HepG2 (cell line): ENCODE results near the gene MAP3K8. TPM values are rescaled to one million over a fixed set of nuclear protein-coding genes. Genes with fewer than 3 reads are reported as not detected.

Source experiments
- ATAC-seq: fragments of 200-7000 bp; cut with Tn5 transposase; 3 replicates; pipeline ENCODE4 v1.9.1; 2020; ENCODE audit warnings: mild to moderate bottlenecking, moderate library complexity
- BruUV-seq: library from RNA; stranded (reverse); fragments of 400-500 nt; replicated peaks from 2 replicates; lab custom pipeline; 2021; lab: Mats Ljungman, UMichigan
- CTCF ChIA-PET: fragments of 300-600 bp; formaldehyde crosslinking; extraction: SDS; loops from one replicate; lab custom pipeline; 2021; ENCODE audit warnings: low total read pairs, inconsistent platforms, low intra/inter-chr PET ratio; lab: Yijun Ruan, JAX
- POLR2A ChIA-PET: fragments of 350-600 bp; sonication (Branson Sonifier 250); formaldehyde crosslinking; loops from one replicate; lab custom pipeline; 2020; ENCODE audit warnings: antibody characterized with exemption, inconsistent platforms; lab: Yijun Ruan, JAX
- DNase-seq: peaks from one replicate; pipeline ENCODE4 v3.0.0-alpha.2; 2015; ENCODE audit warnings: low spot score
- FAIRE-seq: peaks from 3 replicates; lab custom pipeline; 2011; peaks lifted over from hg19 to GRCh38; lab: Jason Lieb, UNC
- H2AFZ ChIP-seq: one replicate; pipeline ENCODE4 v1.6.1; 2011; ENCODE audit warnings: low read length, inconsistent platforms
- H3K27ac ChIP-seq: fragments of 300-600 bp; 3 replicates; pipeline ENCODE4 v1.8.0; 2011; ENCODE audit warnings: mixed run types, mild to moderate bottlenecking, mixed read lengths, low read length, inconsistent platforms; ENCODE audit not compliant: insufficient read depth; ENCODE audit errors: extremely low read length
- H3K27me3 ChIP-seq, 2 experiments: fragments of 200-600 bp in 1 of 2; 2 replicates in 1 of 2; 3 replicates in 1 of 2; pipeline versions ENCODE4 v1.6.0 to v1.8.0; 2011; ENCODE audit warnings: low read length in 2 of 2, mild to moderate bottlenecking in 2 of 2, moderate library complexity in 2 of 2, inconsistent platforms in 1 of 2; ENCODE audit not compliant: insufficient read depth in 2 of 2, control insufficient read depth in 1 of 2
- H3K36me3 ChIP-seq, 2 experiments: fragments of 200-600 bp in 1 of 2; replicated peaks in 1 of 2; 2 replicates in 1 of 2; 3 replicates in 1 of 2; pipeline versions ENCODE4 v1.5.1 to v1.8.0; 2011; ENCODE audit warnings: low read length in 2 of 2, inconsistent platforms in 1 of 2; ENCODE audit not compliant: insufficient read depth in 2 of 2, control insufficient read depth in 1 of 2
- H3K4me1 ChIP-seq: 2 replicates; pipeline ENCODE4 v1.5.1; 2012; ENCODE audit warnings: low read length, inconsistent platforms; ENCODE audit not compliant: insufficient read depth
- H3K4me2 ChIP-seq: 2 replicates; pipeline ENCODE4 v1.6.0; 2011; ENCODE audit warnings: low read depth, low read length, inconsistent platforms
- H3K4me3 ChIP-seq, 3 experiments: fragments of 200-600 bp in 1 of 3; sonication (generic), shearing (Covaris generic) in 1 of 3; replicated peaks in 1 of 3; 2 replicates each; pipeline ENCODE4 v1.5.1; 2011 to 2016; ENCODE audit warnings: low read length in 3 of 3, inconsistent platforms in 2 of 3, low read depth in 2 of 3, mild to moderate bottlenecking in 2 of 3, control low read depth in 1 of 3, mixed read lengths in 1 of 3; ENCODE audit not compliant: insufficient read depth in 1 of 3
- H3K79me2 ChIP-seq: one replicate; pipeline ENCODE4 v1.6.1; 2011; ENCODE audit warnings: low read length, inconsistent platforms; ENCODE audit not compliant: insufficient read depth
- H3K9ac ChIP-seq: 2 replicates; pipeline ENCODE4 v1.6.0; 2011; ENCODE audit warnings: mild to moderate bottlenecking, low read depth, low read length, inconsistent platforms; ENCODE audit not compliant: insufficient read depth
- H3K9me3 ChIP-seq: 2 replicates; pipeline ENCODE4 v1.5.1; 2012; ENCODE audit warnings: mild to moderate bottlenecking, low read length
- H4K20me1 ChIP-seq: 2 replicates; pipeline ENCODE4 v1.6.0; 2011; ENCODE audit warnings: inconsistent platforms, mild to moderate bottlenecking, low read length, moderate library complexity; ENCODE audit not compliant: insufficient read depth
- ARNTL ChIP-seq: sonication (generic); formaldehyde crosslinking; IDR thresholded peaks from 2 replicates; pipeline ENCODE4 v1.4.0; 2020; ENCODE audit warnings: mild to moderate bottlenecking, missing genetic modification reagents
- GATA4 ChIP-seq: sonication (generic); IDR thresholded peaks from 2 replicates; pipeline ENCODE4 v1.6.1; 2016; ENCODE audit warnings: antibody characterized with exemption, low read depth, borderline replicate concordance
- HMG20A ChIP-seq: IDR thresholded peaks from 2 replicates; pipeline ENCODE4 v1.6.1; 2016; ENCODE audit warnings: borderline replicate concordance
- IKZF1 ChIP-seq: fragments of 450-650 bp; IDR thresholded peaks from 2 replicates; pipeline ENCODE4 v1.7.1; 2016
- KMT2A ChIP-seq: sonication (generic); formaldehyde crosslinking; IDR thresholded peaks from 2 replicates; pipeline ENCODE4 v1.4.0; 2020; ENCODE audit warnings: missing genetic modification reagents
- MED13 ChIP-seq: sonication (generic); formaldehyde crosslinking; IDR thresholded peaks from 2 replicates; pipeline ENCODE4 v1.5.0; 2020; ENCODE audit warnings: missing genetic modification reagents
- PCBP1 ChIP-seq: fragments of 200-400 bp; formaldehyde crosslinking; IDR thresholded peaks from 2 replicates; pipeline ENCODE4 v1.6.1; 2017; ENCODE audit warnings: mild to moderate bottlenecking, low read depth, low read length, borderline replicate concordance
- YY1 ChIP-seq: IDR thresholded peaks from 2 replicates; pipeline ENCODE4 v1.6.1; 2011; ENCODE audit warnings: low read length, low read depth, moderate library complexity, mild to moderate bottlenecking; ENCODE audit not compliant: insufficient read depth, insufficient replicate concordance
- ZFP62 ChIP-seq: sonication (generic); formaldehyde crosslinking; IDR thresholded peaks from 2 replicates; pipeline ENCODE4 v1.4.0; 2020; ENCODE audit warnings: missing genetic modification reagents
- ZNF333 ChIP-seq: sonication (generic); formaldehyde crosslinking; IDR thresholded peaks from 2 replicates; pipeline ENCODE4 v1.4.0; 2020; ENCODE audit warnings: mild to moderate bottlenecking, missing genetic modification reagents, borderline replicate concordance
- ZNF354B ChIP-seq: sonication (generic); formaldehyde crosslinking; IDR thresholded peaks from 2 replicates; pipeline ENCODE4 v1.8.0; 2022; ENCODE audit warnings: mild to moderate bottlenecking, missing genetic modification reagents
- ZNF674 ChIP-seq: sonication (generic); formaldehyde crosslinking; IDR thresholded peaks from 2 replicates; pipeline ENCODE4 v1.5.0; 2020; ENCODE audit warnings: low read depth, mild to moderate bottlenecking, missing genetic modification reagents
- WGBS: methylation state at CpG from one replicate; pipeline ENCODE4 v1.1.6; 2017; ENCODE audit warnings: low lambda C conversion rate; 5-methylcytosine and 5-hydroxymethylcytosine counted together
- in situ Hi-C: cut with HindIII; loops from 2 replicates; pipeline ENCODE4 v1.10.0; 2017; ENCODE audit warnings: low pct_unique_long_range_greater_than_20kb; ENCODE audit not compliant: extremely low pct_ligation_motif_present
- intact Hi-C: fragments of 100-400 bp; cut with micrococcal nuclease; formaldehyde crosslinking; loops from one replicate; pipeline ENCODE4 v1.10.0; 2022; ENCODE audit not compliant: unreplicated experiment
- polyA plus RNA-seq, 8 experiments: library from polyadenylated mRNA; depleted of rRNA in 3 of 8; stranded (reverse) in 7 of 8; unstranded in 1 of 8; fragments of >200 nt; fragmentation: Illumina TruSeq in 4 of 8; extraction: Trizol in 4 of 8; gene quantifications; 2 replicates each; pipeline versions ENCODE4 v1.2.1 to v1.2.3, GENCODE V29; 2011 to 2016; ENCODE audit warnings: low read depth in 4 of 8, missing spikeins in 1 of 8, mixed read lengths in 1 of 8; ENCODE audit not compliant: insufficient read depth in 1 of 8
- total RNA-seq, 5 experiments: library from RNA; depleted of rRNA; stranded (reverse); fragments of >200 nt; fragmentation: Illumina TruSeq; extraction: Trizol; gene quantifications; 2 replicates each; pipeline ENCODE4 v1.2.3, GENCODE V29; 2016; ENCODE audit warnings: low read depth in 1 of 5
- TF ChIP-seq, protein P1 (sequence below): sonication (generic); formaldehyde crosslinking; IDR thresholded peaks from 2 replicates; pipeline ENCODE4 v1.5.1; 2020; ENCODE audit warnings: missing genetic modification reagents, mild to moderate bottlenecking, borderline replicate concordance

MAP3K8 gene
- total and polyA plus RNA-seq, 2 of the 13 experiments (the other 11 are each of a cell fraction or from before 2014, with no cell fraction given), result 19.3 to 37.9 TPM

DNA sequence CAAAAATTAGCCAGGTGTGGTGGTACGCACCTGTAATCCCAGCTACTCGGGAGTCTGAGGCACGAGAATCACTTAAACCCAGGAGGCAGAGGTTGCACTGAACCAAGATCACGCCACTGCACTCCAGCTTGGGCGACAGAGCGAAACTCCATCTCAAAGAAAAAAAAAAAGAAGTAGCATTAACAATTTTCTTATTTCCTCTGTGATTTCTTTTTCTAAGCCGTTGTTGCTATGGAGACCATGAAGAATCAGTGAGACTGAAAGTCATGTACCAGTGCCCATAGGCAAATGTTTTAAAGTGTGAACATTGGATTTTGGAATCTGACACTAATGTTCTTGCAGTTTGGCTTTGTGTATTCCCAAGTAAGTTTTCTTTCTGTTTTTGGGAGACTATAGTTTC lies 18.4 kb upstream of the MAP3K8 start:
- no peaks in the 10 kb centered on the region for H3K36me3 ChIP-seq
- H3K27ac ChIP-seq, result no peak overlapping the region
- CTCF ChIA-PET, result no interaction called here
- H3K4me2 ChIP-seq, result no peak overlapping the region
- no peak for DNase-seq
- BruUV-seq, result no TSS peak
- in situ Hi-C loops, result loop anchor here (10.0 kb wide), 1 partner anchor 119 kb away; no protein-coding TSS in a partner anchor
- no peak overlapping the region for H3K9ac ChIP-seq
- intact Hi-C loops, result loop anchor here (2.0 kb wide), 1 partner anchor 23 kb away; no protein-coding TSS in a partner anchor
- no peak overlapping the region for H2AFZ ChIP-seq
- no peaks in the 10 kb centered on the region for H3K27me3 ChIP-seq
- WGBS, result 80% methylated on average over 7 of the region's 7 CpGs
- no peak for TF ChIP-seq ZNF674 (CRISPR knock-in tag)
- TF ChIP-seq YY1, result no peak
- TF ChIP-seq GATA4, result no peak
- no peak for TF ChIP-seq ZNF333
- TF ChIP-seq HMG20A, result no peak
- TF ChIP-seq ZFP62, result no peak
- no peak for TF ChIP-seq KMT2A (CRISPR knock-in tag)
- TF ChIP-seq PCBP1, result no peak
- no peak for TF ChIP-seq MED13 (CRISPR knock-in tag)
- no peak for TF ChIP-seq IKZF1
- TF ChIP-seq, all 625 proteins: peak for 0
- ATAC-seq, result no peak
- Histone ChIP-seq H3K79me2 (no peaks in the 10 kb centered on the region), H3K4me1 (peaks cover 35% of the 10 kb centered on the region), H3K4me3 (no peak overlapping the region), H4K20me1 (no peaks in the 10 kb centered on the region), H3K9me3 (no peaks in the 10 kb centered on the region)
- POLR2A ChIA-PET, result no interaction called here
- FAIRE-seq, result no peak

DNA sequence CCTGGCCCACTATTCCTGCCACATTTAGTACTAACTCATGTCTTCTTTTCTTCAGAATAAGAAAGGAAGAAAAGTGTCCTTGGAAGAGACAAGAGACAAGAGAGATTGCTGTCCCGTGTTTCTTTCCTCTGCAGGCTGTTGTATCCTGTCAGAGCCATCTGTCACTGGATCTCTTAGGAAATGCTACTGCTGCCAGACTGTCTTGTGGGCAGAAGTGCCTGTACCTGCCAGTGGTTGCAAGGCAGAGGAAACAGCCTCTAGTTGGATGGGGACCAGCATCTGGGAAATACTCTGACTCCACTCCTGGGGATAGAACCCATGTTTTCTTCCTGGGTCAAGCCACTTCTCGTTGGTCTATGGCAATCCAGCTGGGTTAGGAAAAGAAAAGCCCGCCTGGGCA lies 16.7 kb upstream of the MAP3K8 start:
- Histone ChIP-seq H4K20me1 (no peaks in the 10 kb centered on the region), H3K4me2 (no peak overlapping the region), H3K27me3 (no peaks in the 10 kb centered on the region), H3K36me3 (no peaks in the 10 kb centered on the region), H3K27ac (no peak overlapping the region), H3K79me2 (no peaks in the 10 kb centered on the region), H3K9me3 (no peaks in the 10 kb centered on the region), H3K9ac (no peak overlapping the region), H3K4me1 (peaks cover 36% of the 10 kb centered on the region), H3K4me3 (no peak overlapping the region), H2AFZ (no peak overlapping the region)
- FAIRE-seq (no peak), DNase-seq (no peak), ATAC-seq (no peak)
- intact Hi-C loops, result no loop called here
- in situ Hi-C loops, result loop anchor here (10.0 kb wide), 1 partner anchor 118 kb away; no protein-coding TSS in a partner anchor
- ChIA-PET POLR2A (interaction anchor here (1.7 kb wide), 1 partner anchor 16 kb away, joined by 9 read pairs; the partner anchor contains the start of gene MAP3K8), CTCF (no interaction called here)
- BruUV-seq, result no TSS peak
- TF ChIP-seq ARNTL (CRISPR knock-in tag), result no peak
- TF ChIP-seq, protein P1, sequence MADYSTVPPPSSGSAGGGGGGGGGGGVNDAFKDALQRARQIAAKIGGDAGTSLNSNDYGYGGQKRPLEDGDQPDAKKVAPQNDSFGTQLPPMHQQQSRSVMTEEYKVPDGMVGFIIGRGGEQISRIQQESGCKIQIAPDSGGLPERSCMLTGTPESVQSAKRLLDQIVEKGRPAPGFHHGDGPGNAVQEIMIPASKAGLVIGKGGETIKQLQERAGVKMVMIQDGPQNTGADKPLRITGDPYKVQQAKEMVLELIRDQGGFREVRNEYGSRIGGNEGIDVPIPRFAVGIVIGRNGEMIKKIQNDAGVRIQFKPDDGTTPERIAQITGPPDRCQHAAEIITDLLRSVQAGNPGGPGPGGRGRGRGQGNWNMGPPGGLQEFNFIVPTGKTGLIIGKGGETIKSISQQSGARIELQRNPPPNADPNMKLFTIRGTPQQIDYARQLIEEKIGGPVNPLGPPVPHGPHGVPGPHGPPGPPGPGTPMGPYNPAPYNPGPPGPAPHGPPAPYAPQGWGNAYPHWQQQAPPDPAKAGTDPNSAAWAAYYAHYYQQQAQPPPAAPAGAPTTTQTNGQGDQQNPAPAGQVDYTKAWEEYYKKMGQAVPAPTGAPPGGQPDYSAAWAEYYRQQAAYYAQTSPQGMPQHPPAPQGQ (CRISPR knock-in tag), result no peak
- no peak for TF ChIP-seq ZNF354B
- 66% methylated on average over 3 of the region's 3 CpGs for WGBS
